Keratinocyte (primary cell): ENCODE results near the gene CBARP. TPM values are rescaled to one million over a fixed set of nuclear protein-coding genes. Genes with fewer than 3 reads are reported as not detected.

ENCODE experiments used
- DNase-seq: peaks from one replicate; pipeline ENCODE4 v3.0.0-alpha.2; 2011; ENCODE audit warnings: low read depth, missing footprints, low spot score
- FAIRE-seq: peaks from 2 replicates; lab custom pipeline; 2011; peaks lifted over from hg19 to GRCh38; lab: Jason Lieb, UNC
- H2AFZ ChIP-seq: 2 replicates; pipeline ENCODE4 v1.6.0; 2012; ENCODE audit warnings: low read length, control low read depth, inconsistent platforms; ENCODE audit not compliant: control insufficient read depth
- H3K27ac ChIP-seq: 2 replicates; pipeline ENCODE4 v1.5.1; 2011; ENCODE audit warnings: low read length; ENCODE audit not compliant: control insufficient read depth, insufficient read depth
- H3K27me3 ChIP-seq: 3 replicates; pipeline ENCODE4 v1.6.0; 2011; ENCODE audit warnings: low read length; ENCODE audit not compliant: control insufficient read depth, insufficient read depth; ENCODE audit errors: extremely low read depth
- H3K36me3 ChIP-seq, 2 experiments: 2 replicates in 1 of 2; 3 replicates in 1 of 2; pipeline ENCODE4 v1.5.1; 2011; ENCODE audit warnings: low read length in 2 of 2, mild to moderate bottlenecking in 1 of 2; ENCODE audit not compliant: control insufficient read depth in 2 of 2, insufficient read depth in 2 of 2; ENCODE audit errors: extremely low read depth in 1 of 2
- H3K4me1 ChIP-seq: 3 replicates; pipeline ENCODE4 v1.5.1; 2011; ENCODE audit warnings: low read length; ENCODE audit not compliant: control insufficient read depth, insufficient read depth; ENCODE audit errors: extremely low read depth
- H3K4me2 ChIP-seq: 3 replicates; pipeline ENCODE4 v1.6.0; 2011; ENCODE audit warnings: low read depth, low read length; ENCODE audit not compliant: control insufficient read depth, insufficient read depth; ENCODE audit errors: extremely low read depth
- H3K4me3 ChIP-seq, 3 experiments: fragments of 200-600 bp in 1 of 3; sonication (generic) in 1 of 3; 2 replicates in 2 of 3; 3 replicates in 1 of 3; pipeline ENCODE4 v1.5.1; 2011 to 2016; ENCODE audit warnings: low read length in 3 of 3, mild to moderate bottlenecking in 3 of 3, control low read depth in 2 of 3, inconsistent platforms in 1 of 3, low read depth in 1 of 3, mixed read lengths in 1 of 3, mixed run types in 1 of 3, moderate library complexity in 1 of 3; ENCODE audit not compliant: control insufficient read depth in 2 of 3, insufficient read depth in 2 of 3; ENCODE audit errors: extremely low read depth in 1 of 3
- H3K79me2 ChIP-seq: 2 replicates; pipeline ENCODE4 v1.6.0; 2012; ENCODE audit warnings: low read length; ENCODE audit not compliant: control insufficient read depth, insufficient read depth
- H3K9ac ChIP-seq: 3 replicates; pipeline ENCODE4 v1.6.0; 2011; ENCODE audit warnings: low read length; ENCODE audit not compliant: control insufficient read depth, insufficient read depth; ENCODE audit errors: extremely low read depth
- H3K9me1 ChIP-seq: 3 replicates; pipeline ENCODE4 v1.6.0; 2011; ENCODE audit warnings: low read length; ENCODE audit not compliant: control insufficient read depth, insufficient read depth; ENCODE audit errors: extremely low read depth
- H3K9me3 ChIP-seq: 2 replicates; pipeline ENCODE4 v1.5.1; 2012; ENCODE audit warnings: low read depth, low read length; ENCODE audit not compliant: control insufficient read depth
- H4K20me1 ChIP-seq: 3 replicates; pipeline ENCODE4 v1.6.0; 2011; ENCODE audit warnings: low read length; ENCODE audit not compliant: control insufficient read depth, insufficient read depth; ENCODE audit errors: extremely low read depth
- EZH2 ChIP-seq: IDR thresholded peaks from one replicate; pipeline ENCODE4 v1.6.1; 2012; ENCODE audit warnings: inconsistent platforms, mild to moderate bottlenecking, low read length, moderate library complexity
- dilution Hi-C: fragments of 300-500 bp; cut with MboI; formaldehyde crosslinking; loops from one replicate; pipeline ENCODE4 v1.7.0; 2020; ENCODE audit warnings: low sequenced_read_pairs; ENCODE audit not compliant: extremely low pct_ligation_motif_present
- polyA plus RNA-seq, 5 experiments: library from polyadenylated mRNA; depleted of rRNA in 3 of 5; stranded (reverse) in 3 of 5; stranded (forward) in 1 of 5; unstranded in 1 of 5; fragments of >200 nt; gene quantifications; 1 replicate in 1 of 5; 2 replicates in 3 of 5; 3 replicates in 1 of 5; pipeline versions ENCODE4 v1.2.1 to v1.2.3, GENCODE V29; 2011 to 2012; ENCODE audit warnings: missing spikeins in 2 of 5, low read depth in 1 of 5, low replicate concordance in 1 of 5
- TF ChIP-seq, protein P1 (sequence below), 3 experiments: IDR thresholded peaks in 1 of 3; conservative IDR thresholded peaks in 1 of 3; optimal IDR thresholded peaks in 1 of 3; 2 replicates in 2 of 3; 3 replicates in 1 of 3; pipeline versions ENCODE3 to v1.5.1; 2011; ENCODE audit warnings: low read length in 3 of 3, mild to moderate bottlenecking in 3 of 3, moderate library complexity in 2 of 3, control low read depth in 1 of 3, inconsistent platforms in 1 of 3; ENCODE audit not compliant: insufficient read depth in 2 of 3; ENCODE audit errors: extremely low read depth in 1 of 3

CBARP gene
- polyA plus RNA-seq, 1 donor (not counting 4 experiments of a cell fraction or from before 2014, with no cell fraction given): 0.93 TPM

DNA sequence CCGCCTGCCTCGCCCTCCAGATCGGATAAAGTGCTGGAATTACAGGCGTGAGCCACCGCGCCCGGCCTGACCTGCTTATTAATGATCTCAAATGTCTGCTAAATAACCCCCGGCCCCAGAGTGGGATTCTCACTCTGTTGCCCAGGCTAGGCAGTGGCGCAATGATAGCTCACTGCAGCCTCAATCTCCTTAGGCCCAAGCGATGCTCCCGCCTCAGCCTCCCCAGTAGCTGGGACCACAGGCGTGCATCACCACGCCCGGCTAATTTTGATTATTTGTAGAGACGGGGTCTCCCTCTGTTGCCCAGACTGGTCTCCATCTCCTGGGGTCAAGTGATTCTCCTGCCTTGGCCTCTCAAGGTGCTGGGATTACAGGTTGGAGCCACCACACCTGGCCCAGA lies 3.1 kb upstream of the CBARP start:
- H2AFZ ChIP-seq: no peak overlapping the region
- no peak for TF ChIP-seq EZH2
- TF ChIP-seq, protein P1, sequence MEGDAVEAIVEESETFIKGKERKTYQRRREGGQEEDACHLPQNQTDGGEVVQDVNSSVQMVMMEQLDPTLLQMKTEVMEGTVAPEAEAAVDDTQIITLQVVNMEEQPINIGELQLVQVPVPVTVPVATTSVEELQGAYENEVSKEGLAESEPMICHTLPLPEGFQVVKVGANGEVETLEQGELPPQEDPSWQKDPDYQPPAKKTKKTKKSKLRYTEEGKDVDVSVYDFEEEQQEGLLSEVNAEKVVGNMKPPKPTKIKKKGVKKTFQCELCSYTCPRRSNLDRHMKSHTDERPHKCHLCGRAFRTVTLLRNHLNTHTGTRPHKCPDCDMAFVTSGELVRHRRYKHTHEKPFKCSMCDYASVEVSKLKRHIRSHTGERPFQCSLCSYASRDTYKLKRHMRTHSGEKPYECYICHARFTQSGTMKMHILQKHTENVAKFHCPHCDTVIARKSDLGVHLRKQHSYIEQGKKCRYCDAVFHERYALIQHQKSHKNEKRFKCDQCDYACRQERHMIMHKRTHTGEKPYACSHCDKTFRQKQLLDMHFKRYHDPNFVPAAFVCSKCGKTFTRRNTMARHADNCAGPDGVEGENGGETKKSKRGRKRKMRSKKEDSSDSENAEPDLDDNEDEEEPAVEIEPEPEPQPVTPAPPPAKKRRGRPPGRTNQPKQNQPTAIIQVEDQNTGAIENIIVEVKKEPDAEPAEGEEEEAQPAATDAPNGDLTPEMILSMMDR (optimal IDR thresholded peaks at IDR 0.05 in 1 of 3, IDR thresholded peaks at IDR 0.05 in 1 of 3, conservative IDR thresholded peaks at IDR 0.05 in 1 of 3; ENCODE audit: extremely low read depth in 1 of 3, insufficient read depth in 2 of 3, low read length in 3 of 3): no peak
- no peaks in the 10 kb centered on the region for H3K9me3 ChIP-seq
- H3K27ac ChIP-seq: no peak overlapping the region
- H3K9me1 ChIP-seq: no peaks in the 10 kb centered on the region
- H3K4me1 ChIP-seq: peaks cover 38% of the 10 kb centered on the region
- peak overlapping the region in 2 of 3 experiments; percentile 34 to 84 for H3K4me3 ChIP-seq
- dilution Hi-C loops: no loop called here
- no peaks in the 10 kb centered on the region for H4K20me1 ChIP-seq
- no peaks in the 10 kb centered on the region for H3K36me3 ChIP-seq
- FAIRE-seq: no peak
- peak overlapping the region; percentile 79 for H3K9ac ChIP-seq
- no peaks in the 10 kb centered on the region for H3K27me3 ChIP-seq
- H3K79me2 ChIP-seq: peaks cover 23% of the 10 kb centered on the region
- DNase-seq: no peak
- peak overlapping the region; percentile 91 for H3K4me2 ChIP-seq

DNA sequence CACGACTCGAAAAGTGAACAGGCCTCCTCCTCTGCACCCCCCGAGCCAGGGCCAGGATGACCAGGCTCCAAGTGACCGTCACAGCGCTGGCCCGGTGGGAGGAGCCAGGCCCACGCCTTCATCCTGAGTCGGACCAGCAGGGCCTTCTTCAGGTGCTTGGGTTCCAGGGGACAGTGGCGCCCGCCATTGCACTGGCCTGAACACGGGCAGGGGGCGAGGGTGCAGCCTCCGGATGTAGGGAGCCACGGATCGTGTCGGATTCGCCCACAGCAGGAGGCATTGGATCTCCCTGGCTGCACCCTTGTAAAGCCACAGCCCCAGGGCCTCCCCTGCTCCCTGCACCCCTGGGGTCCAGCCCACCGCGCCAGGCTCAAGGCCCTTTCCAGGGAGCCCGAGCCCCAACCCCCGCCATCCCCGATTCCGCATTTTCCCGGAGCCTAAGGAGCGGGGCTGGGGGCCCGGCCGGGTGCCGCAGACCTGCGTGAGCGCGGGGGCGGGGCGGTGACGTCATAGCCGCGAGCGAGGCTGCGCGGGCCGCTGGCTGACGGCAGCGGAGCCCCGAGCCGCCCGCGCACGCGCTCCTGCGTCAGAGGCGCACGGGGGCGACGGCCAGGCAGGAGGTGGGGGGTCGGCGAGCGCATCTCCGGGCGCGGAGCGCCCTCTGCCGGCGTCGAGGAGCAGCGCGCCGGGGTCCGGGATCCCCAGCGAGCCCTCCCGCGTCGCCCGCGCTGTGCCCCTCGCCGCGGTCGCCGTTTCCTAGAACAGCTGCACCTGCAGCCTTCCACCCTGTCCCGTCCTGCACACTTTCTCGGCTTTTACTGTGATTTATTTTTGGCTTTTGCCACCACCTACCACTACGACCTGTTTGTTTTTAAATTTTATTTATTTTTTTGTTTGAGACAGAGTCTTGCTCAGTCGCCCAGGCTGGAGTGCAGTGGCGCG lies 2.3 kb upstream of the CBARP start:
- peak overlapping the region; percentile 77 for H2AFZ ChIP-seq
- DNase-seq: no peak
- no peaks in the 10 kb centered on the region for H4K20me1 ChIP-seq
- H3K4me3 ChIP-seq: peak overlapping the region in 2 of 3 experiments; percentile 22 to 48
- TF ChIP-seq, protein P1 (optimal IDR thresholded peaks at IDR 0.05 in 1 of 3, IDR thresholded peaks at IDR 0.05 in 1 of 3, conservative IDR thresholded peaks at IDR 0.05 in 1 of 3; ENCODE audit: extremely low read depth in 1 of 3, insufficient read depth in 2 of 3, low read length in 3 of 3): peak; percentile 55 to 78 (median 74)
- TF ChIP-seq EZH2: no peak
- H3K27ac ChIP-seq: no peak overlapping the region
- peak overlapping the region; percentile 75 for H3K4me2 ChIP-seq
- dilution Hi-C loops: no loop called here
- no peaks in the 10 kb centered on the region for H3K36me3 ChIP-seq
- peaks cover 23% of the 10 kb centered on the region for H3K79me2 ChIP-seq
- peaks cover 37% of the 10 kb centered on the region for H3K4me1 ChIP-seq
- no peak for FAIRE-seq
- H3K27me3 ChIP-seq: no peaks in the 10 kb centered on the region
- no peaks in the 10 kb centered on the region for H3K9me1 ChIP-seq
- H3K9ac ChIP-seq: peak overlapping the region; percentile 9
- H3K9me3 ChIP-seq: no peaks in the 10 kb centered on the region
